ELF-1 (cell line): ENCODE results near the gene PMP22.

ENCODE experiments used
- DNase-seq: peaks from one replicate; pipeline ENCODE4 v3.0.0-alpha.2; 2016; ENCODE audit warnings: low read depth, low spot score

PMP22 gene

GRCh38 chr17:15265131-15265530 is at the start of gene PMP22:
Gene PMP22 (minus strand): TSS chr17:15265326. CDS start chr17:15260727, 4,599 bp downstream.
- no peak for DNase-seq

DNA sequence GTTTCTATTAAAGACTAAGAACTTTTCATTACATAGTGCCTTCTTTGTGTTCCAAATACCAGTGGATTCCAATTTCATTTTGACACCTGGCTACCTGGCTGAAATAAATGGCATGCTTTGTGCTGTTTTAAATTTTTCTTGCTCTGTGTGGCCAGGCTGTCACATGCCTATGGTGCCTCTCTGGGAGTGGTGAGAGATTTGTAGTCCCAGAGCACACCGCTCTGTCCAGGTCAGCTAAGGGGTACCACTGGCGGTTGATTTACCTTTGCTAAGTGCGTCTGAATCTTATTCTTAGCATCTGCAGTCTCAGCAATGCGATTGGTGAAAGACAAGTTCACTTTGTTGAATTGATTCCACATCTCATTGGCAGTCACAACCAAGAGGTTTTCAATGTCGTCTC is 46.9 kb upstream of the PMP22 start:
- no peak for DNase-seq

- no peak for DNase-seq
Measured at GRCh38 chr17:15309793-15310192, 44.7 kb upstream of the PMP22 start.

DNA sequence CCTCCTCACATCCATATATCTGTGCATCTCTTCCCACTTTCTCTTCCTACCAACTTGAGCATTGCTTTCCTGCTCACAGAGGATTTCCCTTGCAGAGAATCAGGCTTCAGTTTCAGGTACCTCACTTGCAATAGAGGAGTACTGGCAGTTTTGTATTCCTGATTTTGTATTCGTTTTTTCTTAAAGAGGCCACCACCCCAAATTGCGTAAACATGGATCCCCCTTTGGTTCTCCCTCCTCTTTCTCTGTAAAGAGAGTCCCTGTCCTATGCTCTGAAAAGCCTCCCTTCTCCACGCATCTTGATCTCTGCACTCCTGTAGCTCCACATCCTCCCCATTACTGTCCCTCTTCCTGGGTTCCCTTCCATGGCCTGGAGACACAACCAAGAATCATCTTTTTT is 44.1 kb upstream of the PMP22 start:
- no peak for DNase-seq

- no peak for DNase-seq
Measured at GRCh38 chr17:15308758-15309157, 43.6 kb upstream of the PMP22 start.

- no peak for DNase-seq
Measured at GRCh38 chr17:15307710-15308111, 42.6 kb upstream of the PMP22 start.

DNA sequence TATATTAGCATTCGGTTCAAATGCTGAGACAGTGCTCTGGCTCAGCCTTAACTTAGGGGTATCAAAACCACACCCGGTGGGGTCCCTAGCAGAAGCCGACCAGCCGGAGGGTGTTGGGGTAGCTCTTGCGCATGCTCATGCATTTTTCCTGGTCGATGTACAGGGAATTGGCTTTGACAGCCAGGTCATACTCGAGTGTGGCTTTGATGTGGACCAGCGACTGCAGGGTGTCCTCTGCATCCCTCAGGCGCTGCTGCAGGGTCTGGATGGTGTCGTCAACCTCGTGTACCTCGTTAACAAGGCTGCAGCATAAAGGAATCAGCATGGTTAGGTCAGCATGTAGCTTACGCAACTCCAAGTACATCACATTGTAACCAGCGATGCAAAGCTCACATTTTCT is 38.7 kb upstream of the PMP22 start:
- DNase-seq: peak; percentile 17

GRCh38 chr17:15303268-15303667 is 38.1 kb upstream of the PMP22 start:
- DNase-seq: no peak

DNA sequence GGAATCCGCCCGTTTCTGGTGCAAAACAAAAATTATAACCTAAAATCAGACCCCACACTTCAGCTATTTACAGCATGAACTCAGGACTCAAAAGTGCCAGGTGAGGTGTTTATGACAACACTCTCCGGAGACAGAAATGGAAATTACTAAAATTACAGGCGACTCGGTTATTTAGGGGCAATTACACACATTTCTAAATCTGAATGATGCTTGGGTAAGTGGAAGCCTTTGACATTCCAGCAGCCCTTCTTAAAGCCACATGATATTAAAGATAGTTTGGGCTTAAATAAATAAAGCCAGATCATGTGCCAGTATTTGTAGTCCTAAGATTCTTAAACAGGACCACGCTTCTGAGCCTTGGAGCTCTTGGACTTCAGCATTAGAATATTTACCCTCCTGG is 36.7 kb upstream of the PMP22 start:
- no peak for DNase-seq

DNA sequence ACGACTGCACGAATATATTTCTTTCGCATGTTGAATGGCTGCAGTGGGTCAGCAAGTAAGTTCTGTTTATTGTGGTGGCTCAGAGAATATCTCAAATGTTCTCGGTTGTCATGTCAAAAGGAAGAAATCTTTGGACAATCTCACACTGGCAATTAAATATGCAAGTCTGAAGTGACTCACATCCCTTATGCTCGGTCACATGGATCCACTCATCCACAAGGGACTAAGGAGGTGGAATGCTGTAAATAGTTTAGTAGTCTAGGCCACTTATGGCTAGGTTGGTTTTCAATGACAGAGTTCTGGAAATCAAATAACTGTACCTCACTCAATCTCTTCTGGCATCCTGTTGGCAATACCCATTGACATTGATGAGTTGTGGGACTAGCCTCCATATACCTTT is 33.0 kb upstream of the PMP22 start:
- DNase-seq: no peak

DNA sequence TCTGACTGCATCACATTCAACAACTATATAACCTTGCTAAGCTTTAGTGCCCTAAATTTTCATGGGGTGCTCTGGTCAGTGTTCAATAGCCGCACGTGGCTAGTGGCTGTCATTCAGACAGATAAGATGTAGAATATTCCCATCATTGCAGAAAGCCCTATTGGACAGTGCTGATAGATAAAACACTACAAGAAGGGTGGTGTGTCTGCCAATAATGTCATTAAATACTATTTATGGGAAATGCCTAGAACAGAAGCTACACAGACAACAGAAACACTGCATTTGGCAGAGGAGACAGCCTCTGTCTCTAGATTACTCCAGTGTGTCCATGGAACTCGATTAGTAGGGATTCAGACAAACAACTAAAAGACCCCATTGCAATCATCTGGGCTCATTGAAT is 28.4 kb upstream of the PMP22 start:
- no peak for DNase-seq

DNA sequence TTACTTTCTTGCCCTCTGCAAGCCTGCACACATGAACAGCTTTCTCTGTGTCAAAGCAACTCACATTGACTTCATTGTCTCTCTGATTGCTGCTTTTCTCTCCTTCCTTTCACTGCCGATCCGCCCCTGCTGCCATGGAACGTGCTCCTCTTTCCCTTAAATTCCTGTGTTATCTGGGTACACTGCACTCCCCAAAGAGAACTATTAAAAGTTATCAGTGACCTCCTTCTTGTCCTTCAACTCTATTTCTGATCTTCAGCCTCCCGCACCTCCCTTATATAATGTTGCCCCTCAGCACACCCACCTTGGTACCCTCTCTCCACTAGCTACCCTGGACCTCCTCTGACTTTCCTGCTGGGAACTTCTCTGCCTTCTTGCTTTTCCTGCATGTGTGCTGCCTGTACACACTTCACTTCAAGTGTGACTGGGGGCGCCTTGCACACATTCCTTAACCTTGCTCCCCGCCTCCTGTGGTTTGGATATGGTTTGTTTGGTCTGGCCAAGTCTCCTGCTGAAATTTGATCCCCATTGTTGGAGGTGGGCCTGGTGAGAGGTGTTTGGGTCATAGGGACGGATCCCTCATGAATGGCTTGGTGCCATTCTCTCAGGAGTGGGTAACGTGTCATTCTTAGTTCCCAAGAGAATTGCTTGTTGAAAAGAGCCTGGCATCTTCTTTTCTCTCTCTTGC is 26.7 kb upstream of the PMP22 start:
- DNase-seq: peak; percentile 4

DNA sequence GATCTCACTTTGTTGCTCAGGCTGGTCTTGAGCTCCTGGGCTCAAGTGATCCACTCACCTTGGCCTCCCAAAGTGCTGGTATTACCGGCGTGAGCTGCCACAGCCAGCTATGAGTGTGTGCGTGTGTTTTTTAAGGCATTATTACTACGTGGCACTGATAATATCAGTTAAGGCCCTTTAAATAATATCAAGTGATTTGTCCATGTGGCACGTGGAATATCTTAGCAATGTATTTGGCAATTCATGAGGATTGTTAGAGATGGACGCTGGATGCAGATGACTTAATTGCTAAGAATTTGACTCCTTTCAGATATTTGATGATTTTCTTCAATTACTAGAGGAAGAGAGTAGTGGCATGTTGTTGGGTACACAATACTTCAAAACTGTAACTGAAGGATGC is 25.5 kb upstream of the PMP22 start:
- no peak for DNase-seq

GRCh38 chr17:15289285-15290183 is 24.4 kb upstream of the PMP22 start:
- no peak for DNase-seq

- no peak for DNase-seq
Measured at GRCh38 chr17:15288859-15289258, 23.7 kb upstream of the PMP22 start.

DNA sequence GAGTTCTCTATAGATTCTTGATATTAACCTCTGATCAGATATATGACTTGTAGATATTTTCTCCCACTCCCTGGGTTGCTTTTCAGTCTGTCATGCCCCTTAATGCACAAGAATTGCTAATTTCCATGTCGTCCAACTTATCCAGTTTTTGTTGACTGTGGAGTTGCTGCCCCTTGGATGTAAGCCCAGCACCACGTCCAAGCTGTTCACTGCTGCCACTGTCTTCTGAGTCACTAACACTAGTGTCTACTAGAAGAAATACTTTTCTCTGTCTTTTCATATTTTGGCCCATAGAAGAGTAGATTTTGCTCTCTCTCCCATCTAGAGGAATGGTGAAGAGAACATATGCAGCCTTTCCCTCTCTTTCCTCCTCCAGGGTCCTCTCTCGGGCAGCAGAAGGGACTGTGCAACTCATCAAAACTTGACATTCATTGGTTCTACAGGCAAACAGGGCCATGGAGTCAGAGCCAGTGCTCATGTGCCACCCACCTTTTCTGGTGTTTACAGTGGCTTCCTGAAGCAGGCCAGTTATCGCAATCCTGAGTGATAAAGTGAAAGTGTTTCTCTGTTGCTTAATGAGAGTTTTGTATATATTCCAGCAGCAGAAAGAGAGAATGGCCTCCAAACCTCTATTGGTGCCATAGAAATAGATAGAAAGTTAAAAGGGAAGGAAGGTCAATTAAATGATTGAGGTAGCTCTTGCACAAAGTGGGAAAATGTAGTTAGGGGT is 22.6 kb upstream of the PMP22 start:
- no peak for DNase-seq

- DNase-seq: no peak
Measured at GRCh38 chr17:15285466-15285865, 20.3 kb upstream of the PMP22 start.

DNA sequence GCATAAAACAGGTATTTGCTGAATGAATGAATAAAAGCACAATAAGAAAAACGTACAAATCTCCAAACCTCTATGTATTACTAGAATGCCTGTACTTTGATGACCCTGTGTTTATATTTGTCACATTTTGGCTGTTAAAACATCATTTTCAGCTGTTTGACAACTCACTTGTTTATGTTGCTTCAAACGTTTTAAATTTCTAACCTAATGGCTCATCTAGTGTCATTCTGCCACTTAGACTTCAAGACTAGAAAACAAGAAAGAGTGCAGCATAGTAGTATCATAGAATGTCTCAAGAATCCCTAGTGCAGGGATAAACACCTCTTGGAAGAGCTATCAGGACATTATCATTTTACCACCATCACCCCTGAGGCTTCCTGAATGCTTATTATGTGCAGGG is 19.4 kb upstream of the PMP22 start:
- no peak for DNase-seq

DNA sequence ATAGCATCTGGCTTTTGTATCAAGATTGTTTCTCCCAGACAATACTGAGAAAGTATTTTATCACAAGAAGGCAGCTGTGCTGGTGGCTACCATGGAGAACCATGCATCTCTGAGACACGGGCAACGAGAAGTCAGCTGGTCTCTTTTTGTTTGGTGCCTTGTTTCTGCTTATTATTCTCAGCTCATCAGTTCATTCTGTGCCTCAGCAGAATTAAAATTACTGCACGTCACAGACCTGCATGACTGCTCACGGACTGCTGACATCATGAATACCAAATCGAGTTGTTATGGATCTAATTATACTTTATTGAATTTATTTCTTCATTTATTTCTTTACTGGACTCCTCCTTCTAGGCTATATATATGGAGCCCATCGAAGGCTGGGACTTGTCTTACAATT is 19.0 kb upstream of the PMP22 start:
- no peak for DNase-seq

DNA sequence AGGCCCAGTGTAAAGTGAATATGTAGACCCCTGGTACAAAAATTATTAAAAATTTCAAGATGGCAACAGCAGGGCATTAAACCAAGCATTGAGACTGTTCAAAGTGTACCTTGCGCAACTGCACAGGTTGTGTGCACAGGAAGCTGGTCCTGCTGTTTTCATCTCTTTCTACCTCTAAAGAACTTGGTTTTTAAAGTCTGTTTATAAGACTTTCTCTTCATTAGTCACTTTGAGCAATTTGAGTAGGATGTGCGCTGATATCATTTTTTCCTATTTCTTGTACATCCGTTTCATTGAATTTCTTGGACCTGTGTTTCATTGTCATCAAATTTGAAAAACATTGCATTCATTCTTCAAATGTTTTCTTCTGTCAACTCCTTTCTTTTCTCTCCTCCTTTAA is 16.8 kb upstream of the PMP22 start:
- DNase-seq: no peak

GRCh38 chr17:15278924-15279477 is 13.9 kb upstream of the PMP22 start:
- DNase-seq: no peak

DNA sequence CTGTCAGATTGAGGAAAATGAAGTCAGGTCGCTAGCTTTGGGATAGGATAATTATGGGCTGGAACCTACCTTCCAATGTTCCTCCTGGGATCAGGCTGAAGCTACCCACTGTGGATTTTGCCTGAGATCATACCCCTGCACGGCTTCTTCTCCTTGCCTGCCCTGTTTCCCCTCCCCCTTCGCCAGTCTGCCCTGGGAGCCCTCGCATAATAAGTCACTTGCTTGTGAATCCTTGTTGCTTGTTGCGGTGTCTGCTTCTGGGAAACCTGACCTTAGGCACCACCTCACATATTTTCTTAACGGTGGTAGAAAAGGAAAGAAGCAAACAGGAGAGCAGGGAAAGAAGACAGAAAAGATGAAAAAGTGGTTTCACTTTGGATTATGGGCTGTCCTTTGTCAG is 13.3 kb upstream of the PMP22 start:
- DNase-seq: peak; percentile 24
